HG03354 (cell line): Measurements from ENCODE around the gene STPG3.

Experiments
- ATAC-seq: cut with Tn5 transposase; IDR thresholded peaks from one replicate; pipeline ENCODE4 v1.9.1; 2021; ENCODE audit warnings: mild to moderate bottlenecking; ENCODE audit not compliant: unreplicated experiment, poor library complexity, severe bottlenecking

STPG3 gene

DNA sequence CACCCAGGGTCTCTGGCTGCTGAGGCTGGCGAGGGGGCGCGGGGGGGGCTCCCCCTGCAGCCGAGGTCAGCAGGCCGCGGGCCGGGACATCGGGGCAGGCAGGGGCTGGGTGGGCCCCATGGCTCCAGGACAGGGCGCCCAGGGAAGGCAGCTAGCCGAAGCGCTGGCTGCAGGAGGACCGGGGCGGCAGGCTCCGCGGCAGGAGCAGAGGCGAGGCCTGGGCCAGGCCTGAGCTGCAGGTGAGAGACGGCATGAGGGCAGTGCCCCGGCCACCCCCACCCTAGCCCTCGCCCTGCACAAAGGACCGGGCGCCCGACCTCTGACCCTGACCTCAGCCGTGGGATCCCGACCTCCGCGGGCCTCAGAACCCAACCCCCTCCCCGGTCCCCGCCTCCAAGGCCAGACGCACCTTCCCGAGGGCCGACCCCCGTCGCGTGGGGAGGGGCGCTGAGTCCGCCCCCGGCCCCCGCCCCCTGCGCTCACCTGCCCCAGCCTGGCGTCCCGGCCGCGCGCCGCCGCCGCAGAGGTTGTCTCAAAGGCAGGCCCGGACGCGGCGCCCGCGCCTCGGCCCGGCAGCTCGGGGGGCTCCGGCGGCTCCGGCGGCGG, 29.5 kb upstream of the STPG3 start:
- ATAC-seq, result no peak

- ATAC-seq, result no peak
These were observed 28.7 kb upstream of the STPG3 start, which contains the start of gene RNF208 for GRCh38 chr9:137222190-137223077. TSS of gene RNF208 (minus strand) at chr9:137222240. CDS start at chr9:137221212, 1,028 bp downstream.

- peak; percentile 74 for ATAC-seq
These were observed 27.8 kb upstream of the STPG3 start for GRCh38 chr9:137223078-137223970.

DNA sequence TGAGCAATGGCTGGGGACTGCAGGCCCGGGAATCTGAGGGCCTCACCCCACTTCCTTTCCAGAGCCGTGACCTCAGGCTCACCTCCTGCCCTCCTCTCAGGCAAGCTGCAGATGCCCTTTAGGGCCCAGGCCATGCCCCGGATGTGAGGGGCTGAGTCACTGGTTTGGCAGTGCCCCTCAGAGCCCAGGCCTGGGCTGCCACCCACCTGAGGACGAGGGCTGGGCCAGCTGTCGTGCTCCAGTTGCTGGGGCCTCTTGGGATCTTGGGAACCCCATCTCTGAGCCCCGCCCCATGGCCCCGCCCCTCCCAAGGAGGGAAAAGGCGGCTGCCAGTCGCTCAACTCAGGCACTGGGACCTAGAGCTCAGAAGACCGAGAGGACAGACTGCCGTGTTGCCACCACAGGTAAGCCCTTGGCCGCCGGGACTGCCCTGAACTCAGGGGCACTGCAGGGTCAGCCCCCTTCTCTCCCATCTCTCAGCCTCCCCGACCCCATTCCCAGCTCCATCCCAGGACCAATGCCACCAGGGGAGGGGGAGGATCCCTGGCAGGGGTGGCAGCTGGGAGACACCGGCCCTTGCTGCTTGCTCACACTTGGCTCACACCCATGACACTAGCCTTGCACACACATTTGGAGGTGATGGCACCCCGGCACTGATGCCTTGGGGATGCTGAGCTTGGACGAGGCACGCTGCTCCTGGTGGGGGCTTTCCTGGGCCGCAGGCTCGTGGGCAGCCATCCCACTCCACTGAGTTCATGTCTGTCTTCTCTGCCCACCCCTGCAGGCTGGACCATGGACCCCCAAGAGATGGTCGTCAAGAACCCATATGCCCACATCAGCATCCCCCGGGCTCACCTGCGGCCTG, 26.0 kb upstream of the STPG3 start, which contains the start of gene CYSRT1:
Gene CYSRT1 (plus strand): TSS at position 345 of the 865 bp plus-strand sequence. CDS start 448 bp downstream, at position 793.
- ATAC-seq, result no peak

- ATAC-seq, result no peak
These were observed 25.3 kb upstream of the STPG3 start for GRCh38 chr9:137225699-137226331.

DNA sequence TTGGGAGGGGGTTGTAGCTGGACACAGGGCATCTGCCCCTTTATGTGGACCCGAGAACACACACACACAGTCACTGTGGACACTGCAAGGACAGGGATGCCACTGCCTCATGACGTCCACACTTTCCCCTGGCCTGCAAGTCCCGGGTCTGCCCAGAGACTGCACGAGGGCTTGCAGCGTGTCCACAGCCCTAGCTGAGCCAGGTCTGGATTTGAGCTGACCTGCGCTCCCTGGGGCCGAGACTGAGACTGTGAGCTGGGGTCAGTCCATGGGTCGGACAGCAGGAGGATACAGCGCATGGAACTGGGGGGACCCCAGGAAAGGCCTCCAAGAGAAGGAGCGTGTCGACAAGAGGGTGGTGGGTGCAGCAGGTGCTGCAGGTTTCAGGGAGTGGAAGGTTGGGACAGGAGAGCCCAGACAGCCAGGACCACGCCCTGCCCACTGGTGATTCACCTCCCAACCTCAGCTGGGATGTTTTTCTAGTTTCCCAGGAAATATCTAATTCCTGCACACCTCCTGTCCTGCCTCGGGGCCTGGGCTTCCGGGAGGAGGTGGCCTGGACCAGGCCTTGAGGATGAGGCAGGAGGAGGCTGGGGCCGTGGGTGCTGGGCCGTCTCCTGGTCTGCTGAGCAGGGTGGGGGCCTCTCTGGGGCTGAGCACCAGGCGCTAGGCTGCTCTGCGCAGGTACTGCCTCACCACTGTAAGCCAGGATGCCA, 24.6 kb upstream of the STPG3 start:
- ATAC-seq, result no peak

DNA sequence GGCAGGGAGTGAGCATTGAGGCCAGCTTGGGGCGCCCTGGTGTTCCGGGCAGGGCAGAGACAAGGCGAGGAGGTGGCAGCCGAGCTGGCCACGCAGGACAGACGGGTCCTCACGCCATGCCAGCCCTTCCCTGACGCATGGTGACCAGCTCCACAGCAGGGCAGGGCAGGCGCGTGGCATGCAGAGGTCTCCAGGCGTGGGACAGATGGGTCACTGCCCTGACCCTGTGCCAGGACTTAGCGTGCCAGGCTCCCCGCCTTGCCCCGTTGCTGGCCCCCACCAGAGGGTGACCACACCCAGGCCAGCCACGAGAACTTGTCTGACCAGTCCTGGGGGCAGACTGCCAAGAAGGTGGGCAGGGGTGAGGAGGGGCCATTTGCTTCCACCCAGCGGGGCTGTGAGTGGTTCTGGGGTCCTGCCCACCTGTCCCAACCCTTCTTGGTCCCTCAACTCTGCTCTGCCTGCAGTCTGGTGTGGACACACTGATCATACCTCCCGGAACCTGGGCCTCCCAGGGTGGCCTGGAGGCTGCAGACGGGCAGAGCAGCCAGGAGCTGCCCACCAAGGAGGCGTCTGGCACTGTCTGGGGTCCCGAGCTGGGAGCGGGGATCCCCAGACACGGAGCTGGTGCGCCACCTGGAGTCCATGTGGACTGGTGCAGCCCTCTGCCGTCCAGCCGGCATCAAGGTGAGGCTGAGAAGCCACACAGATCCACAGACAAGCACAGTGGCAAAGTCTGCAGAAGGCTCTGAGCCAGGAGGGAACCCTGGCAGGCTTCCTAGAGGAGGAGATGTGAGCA, 23.8 kb upstream of the STPG3 start, which contains the start of gene RNF224:
Gene RNF224 (plus strand): TSS at position 449 of the 799 bp plus-strand sequence. CDS start 834 bp downstream, outside the sequence.
- ATAC-seq, result no peak

DNA sequence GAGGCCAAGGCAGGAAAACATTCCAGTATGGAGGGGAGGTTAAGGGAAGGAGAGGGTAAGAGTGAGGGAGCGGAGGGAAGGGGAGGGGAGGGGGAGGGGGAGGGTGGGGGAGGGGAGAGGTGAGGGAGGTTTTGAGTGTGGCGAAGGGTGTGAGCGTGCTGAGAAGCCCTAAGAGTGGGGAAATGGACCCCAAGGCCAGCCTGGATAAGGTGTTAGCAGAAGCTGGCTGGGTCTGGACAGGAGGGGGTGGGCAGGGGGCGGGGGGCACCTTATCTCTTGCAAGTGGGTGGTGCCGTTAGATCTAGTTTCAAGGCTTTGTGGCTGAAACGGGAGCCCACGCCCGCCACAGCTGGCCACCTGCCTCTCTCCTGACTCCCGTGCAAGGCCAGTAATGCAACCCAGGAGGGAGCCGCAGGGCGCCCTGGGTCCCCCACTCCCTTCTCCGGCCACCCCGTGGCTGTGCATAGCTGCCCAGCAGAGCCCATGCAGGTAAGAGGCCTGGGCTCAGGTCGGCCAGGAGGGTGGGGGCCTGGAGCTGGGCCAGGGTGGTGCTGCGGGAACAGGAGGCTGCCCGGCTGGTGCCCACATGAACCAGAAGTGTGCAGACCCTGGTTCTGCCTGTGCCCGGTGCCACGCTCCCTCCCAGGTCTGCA, 23.1 kb upstream of the STPG3 start:
- no peak for ATAC-seq

DNA sequence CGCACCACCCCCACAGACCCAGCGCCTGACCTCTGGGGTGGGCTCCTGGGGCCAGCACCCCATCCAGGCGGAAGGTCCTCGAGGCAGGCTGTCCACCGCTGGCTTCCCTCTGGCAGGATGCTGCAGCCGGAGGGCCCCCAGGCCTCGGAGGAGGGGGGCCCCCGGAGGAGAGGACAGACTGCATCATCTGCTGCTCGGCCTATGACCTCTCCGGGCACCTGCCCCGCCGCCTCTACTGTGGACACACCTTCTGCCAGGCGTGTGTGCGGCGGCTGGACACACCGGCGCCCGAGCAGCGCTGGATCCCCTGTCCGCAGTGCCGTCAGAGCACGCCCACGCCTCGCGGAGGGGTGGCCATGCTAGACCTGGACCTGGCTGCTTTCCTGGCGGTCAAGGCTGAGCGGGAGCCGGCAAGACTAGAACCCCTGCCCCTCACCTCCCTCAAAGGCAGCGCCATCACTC, 22.5 kb upstream of the STPG3 start:
- ATAC-seq, result no peak

- no peak for ATAC-seq
These were observed 21.9 kb upstream of the STPG3 start for GRCh38 chr9:137228968-137229896.

DNA sequence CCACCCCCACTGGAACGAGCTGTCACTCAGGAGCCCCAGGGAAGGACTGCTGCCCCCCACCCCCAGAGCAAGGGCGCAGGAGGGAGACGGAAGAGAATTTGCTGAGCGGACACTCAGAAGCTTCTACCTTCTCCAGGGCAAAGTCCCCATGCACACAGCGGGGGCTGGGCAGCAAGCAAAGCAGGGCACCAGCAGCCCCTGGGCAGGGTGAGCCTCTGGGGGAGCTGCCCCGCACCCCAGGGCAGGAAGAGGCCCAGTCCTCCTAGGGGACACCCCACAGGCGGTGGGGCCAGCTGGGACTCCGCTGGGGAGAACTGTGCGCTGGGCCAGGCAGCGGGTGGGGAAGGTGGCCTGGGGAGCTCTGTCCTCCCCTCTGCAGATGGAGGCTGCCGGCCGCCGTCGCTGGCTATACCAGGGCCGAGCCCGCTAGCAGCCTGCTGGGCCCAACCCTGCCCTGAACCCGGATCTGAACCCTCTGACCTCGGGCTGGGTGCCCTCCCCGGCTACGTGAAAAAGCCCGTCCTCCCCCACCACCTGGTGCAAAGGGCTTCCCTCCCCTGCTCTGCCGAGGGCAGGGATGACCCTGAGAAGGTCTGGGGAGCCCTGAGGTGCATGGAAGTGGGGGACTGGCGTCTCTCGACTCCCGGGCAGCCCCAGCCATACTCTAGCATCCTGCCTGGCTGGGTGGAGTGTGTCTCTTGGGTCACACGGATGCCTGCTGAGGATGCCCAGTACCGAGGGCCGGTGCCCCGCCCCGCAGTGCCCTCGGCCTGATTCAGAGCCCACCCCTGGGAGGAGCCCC, 21.0 kb upstream of the STPG3 start:
- no peak for ATAC-seq

- ATAC-seq, result no peak
These were observed 20.2 kb upstream of the STPG3 start, which contains the start of gene SLC34A3 for GRCh38 chr9:137230705-137231371. TSS of gene SLC34A3 (plus strand) at chr9:137230901. CDS start at chr9:137231703, 802 bp downstream.

- no peak for ATAC-seq
These were observed 19.6 kb upstream of the STPG3 start for GRCh38 chr9:137231372-137232039.

DNA sequence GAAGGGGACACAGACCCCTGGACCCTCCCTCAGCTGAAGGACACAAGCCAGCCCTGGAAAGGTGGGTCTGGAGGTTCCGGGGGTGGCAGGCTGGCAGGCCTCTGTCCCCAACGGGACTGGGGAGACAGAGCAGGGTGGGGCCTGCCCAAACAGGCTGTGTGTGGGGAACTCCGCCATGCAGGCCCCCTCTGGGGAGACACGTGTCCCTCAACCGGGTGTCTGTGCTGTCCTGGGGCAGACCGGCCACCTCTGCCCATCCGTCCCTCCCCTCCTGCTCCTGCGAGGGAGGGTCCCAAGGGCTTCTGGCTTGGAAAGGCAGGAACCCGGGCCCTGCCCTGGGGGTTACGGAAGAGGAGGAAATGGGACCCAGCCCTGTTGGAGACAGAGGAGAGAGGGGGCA, 19.0 kb upstream of the STPG3 start:
- no peak for ATAC-seq
